Type B pancreatic cell (in vitro differentiated cells): ENCODE measurements around the gene PDIA4. TPM values are rescaled to one million over a fixed set of nuclear protein-coding genes. Genes with fewer than 3 reads are reported as not detected.

ENCODE experiments used
- DNase-seq: peaks from one replicate; pipeline ENCODE4 v3.0.0; 2021; ENCODE audit warnings: mixed read lengths; ENCODE audit not compliant: unreplicated experiment; ENCODE audit errors: extremely low spot score
- H3K27ac Mint-ChIP-seq: 2 replicates; pipeline ENCODE4 v1.8.0; 2021; ENCODE audit warnings: mild to moderate bottlenecking, mixed read lengths
- H3K27me3 Mint-ChIP-seq: 2 replicates; pipeline ENCODE4 v1.8.0; 2021; ENCODE audit warnings: mixed read lengths
- H3K36me3 Mint-ChIP-seq: 2 replicates; pipeline ENCODE4 v1.8.0; 2021; ENCODE audit warnings: mixed read lengths
- H3K4me1 Mint-ChIP-seq: one replicate; pipeline ENCODE4 v1.8.0; 2021; ENCODE audit warnings: mixed read lengths; ENCODE audit not compliant: unreplicated experiment
- H3K4me3 Mint-ChIP-seq: 2 replicates; pipeline ENCODE4 v1.8.0; 2021; ENCODE audit warnings: mild to moderate bottlenecking, mixed read lengths
- H3K9me3 Mint-ChIP-seq: 2 replicates; pipeline ENCODE4 v1.8.0; 2021; ENCODE audit warnings: mixed read lengths
- CTCF ChIP-seq: fragments of 200-600 bp; sonication (generic); conservative IDR thresholded peaks from 2 replicates; pipeline ENCODE4 v1.5.0; 2021; ENCODE audit warnings: antibody characterized with exemption, mild to moderate bottlenecking
- total RNA-seq: library from RNA; stranded (reverse); gene quantifications from 2 replicates; pipeline ENCODE4 v1.2.1, GENCODE V29; 2021; ENCODE audit warnings: low replicate concordance

Gene PDIA4
- total RNA-seq, 1 donor from 2014 or later = 209 TPM

GRCh38 chr7:148972375-148972774 is 55.9 kb downstream of the PDIA4 start:
- H3K4me1 Mint-ChIP-seq = peaks cover 4% of the 10 kb centered on the region
- no peak overlapping the region for H3K27ac Mint-ChIP-seq
- H3K36me3 Mint-ChIP-seq = no peaks in the 10 kb centered on the region
- H3K27me3 Mint-ChIP-seq = no peaks in the 10 kb centered on the region
- no peaks in the 10 kb centered on the region for H3K9me3 Mint-ChIP-seq
- H3K4me3 Mint-ChIP-seq = no peak overlapping the region
- no peak for DNase-seq
- no peak for TF ChIP-seq CTCF

- no peak overlapping the region for H3K4me3 Mint-ChIP-seq
- no peaks in the 10 kb centered on the region for H3K36me3 Mint-ChIP-seq
- peaks cover 1% of the 10 kb centered on the region for H3K27me3 Mint-ChIP-seq
- no peak for DNase-seq
- peaks cover 17% of the 10 kb centered on the region for H3K4me1 Mint-ChIP-seq
- H3K27ac Mint-ChIP-seq = no peak overlapping the region
- no peaks in the 10 kb centered on the region for H3K9me3 Mint-ChIP-seq
- no peak for TF ChIP-seq CTCF
These were observed 60.7 kb downstream of the PDIA4 start for GRCh38 chr7:148967602-148968001.

GRCh38 chr7:148967032-148967372 is 61.3 kb downstream of the PDIA4 start:
- TF ChIP-seq CTCF = peak; percentile 20
- H3K4me1 Mint-ChIP-seq = peaks cover 19% of the 10 kb centered on the region
- peaks cover 3% of the 10 kb centered on the region for H3K27me3 Mint-ChIP-seq
- H3K27ac Mint-ChIP-seq = peak overlapping the region; percentile 74
- H3K36me3 Mint-ChIP-seq = no peaks in the 10 kb centered on the region
- no peaks in the 10 kb centered on the region for H3K9me3 Mint-ChIP-seq
- peak overlapping the region; percentile 74 for H3K4me3 Mint-ChIP-seq
- DNase-seq = no peak

- Mint-ChIP-seq H3K9me3 (no peaks in the 10 kb centered on the region), H3K27me3 (peaks cover 3% of the 10 kb centered on the region), H3K4me3 (peak overlapping the region; percentile 96), H3K36me3 (no peaks in the 10 kb centered on the region), H3K4me1 (peaks cover 19% of the 10 kb centered on the region), H3K27ac (no peak overlapping the region)
- no peak for TF ChIP-seq CTCF
- DNase-seq = no peak
These were observed 63.6 kb downstream of the PDIA4 start for GRCh38 chr7:148964483-148965267.

GRCh38 chr7:148963583-148964482 is 64.5 kb downstream of the PDIA4 start:
- Mint-ChIP-seq H3K27me3 (peaks cover 3% of the 10 kb centered on the region), H3K4me3 (peak overlapping the region; percentile 96), H3K9me3 (no peaks in the 10 kb centered on the region), H3K36me3 (no peaks in the 10 kb centered on the region), H3K4me1 (peaks cover 19% of the 10 kb centered on the region), H3K27ac (peak overlapping the region; percentile 86)
- no peak for DNase-seq
- no peak for TF ChIP-seq CTCF
